Activated CD8-positive, alpha-beta memory T cell treated with anti-CD3 and anti-CD28 coated beads, Interleukin-2, amount 50 U/mL, for 48 hours (primary cell): ENCODE measurements around the gene CD7.
A peak's percentile ranks its signal among the peaks of the same experiment; 100 is the strongest.

Source experiments
- DNase-seq: peaks from one replicate; pipeline ENCODE4 v3.0.0-alpha.2; 2020

Gene CD7

DNA sequence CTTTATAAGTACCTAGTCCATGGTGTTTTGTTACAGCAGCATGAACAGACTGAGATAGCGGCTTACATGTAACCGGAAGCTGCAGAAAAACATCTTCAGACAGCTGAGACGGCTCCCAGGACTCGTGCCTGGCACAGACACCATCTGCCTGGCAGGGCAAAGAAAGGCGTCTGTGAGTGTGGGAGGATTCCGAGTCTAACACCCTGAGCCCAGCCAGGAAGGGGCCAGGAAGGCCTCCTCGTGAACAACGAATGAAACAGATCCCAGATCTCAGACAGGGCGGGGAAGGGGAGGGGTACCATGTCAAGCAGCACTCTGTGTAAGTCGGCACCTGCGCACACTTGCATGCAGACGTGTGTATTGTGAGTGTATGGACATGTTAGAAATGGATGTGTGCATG is 39.6 kb downstream of the CD7 start:
- DNase-seq: no peak

DNA sequence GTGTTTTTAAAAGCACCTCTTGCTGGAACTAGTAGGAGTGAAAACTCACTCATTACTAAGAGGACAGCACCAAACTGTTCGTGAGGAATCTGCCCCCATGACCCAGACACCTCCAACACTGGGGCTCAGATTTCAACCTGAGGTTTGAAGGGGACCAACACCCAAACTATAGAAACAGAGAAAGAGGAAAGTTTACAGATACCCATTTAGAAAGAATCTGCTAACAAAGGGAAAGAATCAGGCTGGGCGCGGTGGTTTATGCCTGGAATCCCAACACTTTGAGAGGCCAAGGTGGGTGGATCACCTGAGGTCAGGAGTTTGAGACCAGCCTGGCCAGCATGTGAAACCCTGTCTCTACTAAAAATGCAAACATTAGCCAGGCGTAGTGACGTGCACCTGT is 40.5 kb downstream of the CD7 start:
- no peak for DNase-seq

DNA sequence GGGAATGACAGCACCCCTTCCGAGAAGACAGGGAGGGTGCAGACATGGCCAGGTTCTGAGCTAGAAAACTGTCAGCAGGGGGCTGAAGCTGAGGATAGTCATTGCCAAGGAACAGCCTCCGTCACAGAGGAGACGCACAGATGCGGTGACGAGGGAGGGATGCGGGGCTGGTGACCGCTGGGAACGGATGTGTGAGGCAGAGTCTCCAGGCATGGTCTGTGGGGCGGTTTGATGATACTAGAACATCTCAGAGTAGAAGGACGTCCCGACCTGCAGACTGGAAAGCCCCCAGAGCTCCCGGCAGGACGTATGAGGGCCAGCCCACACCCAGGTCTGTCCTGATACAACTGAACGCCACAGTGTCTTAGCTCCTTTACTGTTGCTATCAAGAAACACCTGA is 42.1 kb downstream of the CD7 start:
- no peak for DNase-seq

DNA sequence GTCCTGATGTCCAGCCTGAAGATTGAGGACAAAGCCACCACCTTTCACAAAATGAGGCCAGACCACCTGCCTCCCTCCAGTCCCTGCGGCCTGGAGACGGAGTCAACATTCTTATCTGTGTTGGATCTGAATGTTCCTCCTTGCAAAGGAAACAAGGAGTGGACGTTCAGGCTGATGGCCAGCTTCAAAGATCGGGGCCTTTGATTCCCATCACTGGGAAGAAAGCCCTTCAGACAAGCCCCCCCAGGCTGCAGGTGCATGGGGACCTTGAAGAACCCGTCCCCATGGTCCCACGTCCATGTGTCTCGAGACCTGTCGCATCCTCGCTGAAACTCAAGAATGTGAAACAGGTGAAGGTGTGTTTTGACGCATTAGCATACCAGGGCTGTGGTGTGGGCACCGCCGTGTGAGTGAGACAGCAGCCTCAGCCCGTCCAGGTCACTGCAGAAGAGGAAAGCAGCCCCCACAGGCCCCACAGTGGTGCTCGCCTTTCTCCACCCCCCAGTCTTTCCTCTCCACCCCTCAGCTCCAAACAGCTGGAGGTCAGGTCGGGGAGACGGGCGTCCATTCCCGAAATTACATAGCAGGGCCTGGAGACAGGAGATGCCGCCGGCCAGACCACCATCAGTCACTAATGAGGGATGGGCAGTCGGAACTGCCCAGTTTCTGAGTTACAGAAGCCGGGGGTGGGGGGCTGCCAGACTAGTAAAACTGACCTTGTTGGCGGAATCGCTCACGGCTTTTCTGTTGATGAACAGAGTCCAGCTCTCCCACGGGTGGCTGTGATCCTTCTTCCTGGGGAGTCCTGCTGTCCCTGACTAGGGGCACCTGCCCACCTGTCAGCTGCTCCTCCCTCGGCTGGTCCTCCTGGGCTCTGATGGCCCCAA is 43.0 kb downstream of the CD7 start:
- no peak for DNase-seq

DNA sequence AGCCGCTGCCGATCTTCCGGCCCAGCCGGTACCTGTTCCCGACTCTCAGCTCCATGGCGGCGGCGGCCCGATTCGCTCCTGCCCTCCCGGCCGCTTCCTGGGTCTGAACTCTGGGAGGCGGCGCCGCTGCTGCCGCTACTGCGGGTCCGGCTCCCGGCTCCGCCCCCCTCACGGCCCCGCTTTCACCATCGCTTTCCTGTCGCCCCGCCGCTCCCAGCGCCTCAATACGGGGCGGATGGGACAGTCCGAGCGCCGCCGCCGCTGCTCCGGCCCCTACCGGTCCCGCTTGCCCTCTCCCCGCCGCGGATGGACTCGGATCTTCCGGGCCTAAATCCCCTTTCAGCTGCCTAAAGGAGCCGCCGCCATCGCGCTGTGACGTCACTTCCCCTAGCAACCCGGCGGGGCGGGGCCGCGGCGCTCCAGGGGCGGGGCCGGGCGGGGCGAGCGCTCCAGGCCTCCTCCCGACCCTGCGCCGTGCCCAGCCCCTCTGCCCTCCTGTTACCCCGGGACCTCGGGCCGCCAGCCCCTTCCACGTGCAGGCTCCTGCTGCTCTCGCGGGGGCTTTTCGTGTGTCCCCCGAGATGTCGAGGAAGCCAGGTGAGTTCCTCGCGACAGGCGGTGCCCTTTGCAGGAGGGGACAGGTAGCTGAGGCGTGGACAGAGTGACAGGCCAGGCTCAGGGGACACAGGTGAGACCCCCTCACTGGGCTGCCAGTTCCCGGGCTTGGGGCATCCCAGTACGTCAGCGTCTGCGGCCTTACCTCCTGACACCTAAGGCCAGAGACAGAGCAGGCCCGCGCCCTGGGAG is 43.9 kb downstream of the CD7 start, which contains the start of gene CSNK1D:
Gene CSNK1D (minus strand): TSS at position 374 of the 807 bp plus-strand sequence. CDS start 319 bp downstream, at position 55.
- peak; percentile 98 for DNase-seq

DNA sequence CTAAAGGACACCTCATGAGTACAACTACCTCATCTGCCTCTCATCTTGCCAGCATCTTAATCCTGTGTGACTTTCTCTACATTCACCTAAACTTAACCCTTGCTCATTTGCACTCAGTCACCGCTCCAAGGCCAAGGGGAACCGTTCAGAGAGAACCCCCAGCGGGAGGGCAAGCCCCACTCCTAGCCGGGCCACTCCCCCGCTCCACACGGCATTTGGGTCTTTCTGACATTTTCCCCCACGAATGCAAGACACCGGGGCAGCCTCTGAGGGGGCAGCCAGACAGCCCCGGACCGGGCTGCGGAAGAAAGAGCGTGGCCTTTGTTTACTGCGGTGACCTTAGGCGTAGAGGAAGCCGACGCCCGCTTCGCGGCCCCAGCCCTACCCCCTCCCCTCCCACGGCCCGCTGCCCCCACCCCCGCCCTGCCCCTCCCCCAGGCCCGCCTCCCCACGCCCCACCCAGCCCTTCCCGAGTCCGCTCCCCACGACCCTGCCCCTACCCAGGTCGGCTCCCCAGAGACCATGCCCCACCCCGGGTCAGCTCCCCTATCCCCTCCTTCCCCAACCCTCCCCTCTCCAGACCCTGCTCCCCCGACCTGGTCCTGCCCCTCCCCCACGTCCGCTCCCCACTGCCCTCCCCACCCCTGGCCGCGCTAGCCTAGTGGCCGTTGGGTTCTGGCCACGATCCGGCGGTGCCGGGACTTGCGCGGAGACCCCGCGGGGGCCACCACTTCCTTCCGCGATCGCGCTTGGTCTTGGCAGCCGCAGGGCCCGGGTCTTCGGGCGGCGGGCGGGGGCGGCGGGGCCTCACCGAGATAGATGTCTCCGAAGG is 44.7 kb downstream of the CD7 start:
- peak; percentile 71 for DNase-seq

DNA sequence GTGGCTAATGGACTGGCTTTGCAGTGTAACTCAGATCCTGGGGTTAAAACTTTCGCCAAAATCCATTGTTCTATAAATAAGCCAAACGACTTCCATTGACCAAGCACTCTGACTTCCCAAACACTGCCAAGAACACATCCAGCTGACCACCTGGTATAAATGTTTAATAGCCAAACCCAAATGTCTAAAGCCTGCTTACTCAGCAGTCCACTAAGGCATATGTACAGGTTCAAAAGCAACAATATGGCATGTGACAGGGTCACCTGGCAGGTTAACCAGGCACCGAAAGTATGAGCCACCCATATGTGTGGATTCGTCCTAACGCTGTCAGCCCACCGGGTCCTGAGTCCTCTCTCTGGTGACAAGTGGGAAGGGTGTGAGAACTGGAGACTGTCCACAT is 46.0 kb downstream of the CD7 start:
- DNase-seq: no peak

DNA sequence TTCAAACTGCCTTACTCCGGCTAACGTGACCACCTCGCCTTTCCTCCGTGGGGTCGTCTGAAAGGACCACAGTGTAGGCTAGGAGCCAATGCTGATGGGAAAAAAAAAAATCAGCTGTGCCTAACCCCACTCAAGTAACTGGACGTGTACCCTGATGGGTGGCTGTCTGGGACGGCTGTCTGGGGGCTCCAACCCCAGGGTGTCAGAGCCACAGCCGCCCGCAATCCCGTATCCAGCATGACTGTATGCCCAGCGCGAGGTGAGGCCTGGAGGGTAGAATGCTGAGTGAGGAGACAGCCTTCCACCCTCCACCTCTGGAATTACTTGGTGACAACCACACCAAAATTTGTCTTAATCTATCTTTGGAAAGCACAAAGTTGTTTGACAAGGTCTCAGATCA is 46.8 kb downstream of the CD7 start:
- no peak for DNase-seq

DNA sequence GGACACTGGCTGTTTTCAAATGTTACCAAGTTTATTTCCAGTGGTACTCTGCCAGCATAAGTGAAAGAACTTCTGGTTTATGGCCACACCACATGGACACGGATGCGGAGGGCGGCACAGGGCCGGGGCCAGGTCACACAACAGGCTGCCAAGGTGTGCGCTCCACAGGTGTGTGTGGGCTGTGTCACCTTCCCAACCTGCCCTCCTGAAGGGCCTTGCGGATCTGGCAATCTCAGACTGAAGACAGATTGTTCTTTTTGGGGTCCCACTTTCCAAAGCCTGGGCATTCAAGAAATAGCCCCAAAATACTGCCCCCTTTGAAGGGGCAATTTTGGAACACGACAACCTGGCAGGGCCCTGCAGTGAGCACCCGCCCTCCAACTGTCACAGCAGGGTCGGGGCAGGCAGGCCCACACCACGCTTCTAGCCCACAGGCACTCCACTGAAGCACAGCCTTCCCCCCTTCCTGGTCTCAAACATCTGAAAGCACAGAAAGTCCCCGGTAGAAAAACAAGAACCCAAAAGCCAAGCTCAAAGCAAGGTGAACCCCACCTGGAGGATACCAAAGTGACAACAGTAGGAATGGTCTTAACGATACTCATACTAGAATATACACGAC is 47.4 kb downstream of the CD7 start:
- no peak for DNase-seq

DNA sequence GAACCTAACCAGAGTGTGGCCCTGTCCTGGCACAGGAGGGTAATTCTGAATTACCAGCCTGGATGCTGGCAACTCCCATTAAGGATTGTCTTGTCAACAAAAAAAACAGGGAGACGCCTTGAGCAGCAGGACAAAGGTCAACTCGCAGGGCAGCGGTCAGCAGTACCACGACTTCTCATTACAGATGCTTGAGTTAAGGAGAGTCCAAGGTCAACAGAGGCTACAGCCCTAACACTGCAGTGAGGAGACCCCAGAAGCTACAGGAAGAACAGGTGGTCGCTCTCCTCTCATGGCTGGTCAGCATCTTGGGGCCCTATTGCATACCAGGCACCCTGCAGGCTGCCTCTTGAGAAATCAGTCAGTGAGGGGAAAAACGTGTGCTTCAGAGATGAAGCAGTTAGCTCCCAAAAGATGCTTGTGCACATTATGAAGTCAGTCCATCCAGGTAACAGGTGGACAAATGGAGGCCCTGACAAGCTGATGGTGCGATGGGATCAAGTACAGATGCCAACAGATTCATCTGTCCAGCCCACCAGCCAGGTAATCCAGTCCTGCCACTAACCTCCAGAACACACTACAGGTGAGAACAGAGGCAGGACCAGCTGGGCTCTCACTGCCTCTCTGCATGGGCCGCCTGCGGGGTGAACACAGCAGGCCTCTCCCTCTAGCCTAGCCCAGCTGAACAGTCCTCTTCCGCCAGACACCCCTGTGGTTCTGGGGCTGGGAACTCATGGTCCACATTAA is 48.1 kb downstream of the CD7 start:
- DNase-seq: no peak

DNA sequence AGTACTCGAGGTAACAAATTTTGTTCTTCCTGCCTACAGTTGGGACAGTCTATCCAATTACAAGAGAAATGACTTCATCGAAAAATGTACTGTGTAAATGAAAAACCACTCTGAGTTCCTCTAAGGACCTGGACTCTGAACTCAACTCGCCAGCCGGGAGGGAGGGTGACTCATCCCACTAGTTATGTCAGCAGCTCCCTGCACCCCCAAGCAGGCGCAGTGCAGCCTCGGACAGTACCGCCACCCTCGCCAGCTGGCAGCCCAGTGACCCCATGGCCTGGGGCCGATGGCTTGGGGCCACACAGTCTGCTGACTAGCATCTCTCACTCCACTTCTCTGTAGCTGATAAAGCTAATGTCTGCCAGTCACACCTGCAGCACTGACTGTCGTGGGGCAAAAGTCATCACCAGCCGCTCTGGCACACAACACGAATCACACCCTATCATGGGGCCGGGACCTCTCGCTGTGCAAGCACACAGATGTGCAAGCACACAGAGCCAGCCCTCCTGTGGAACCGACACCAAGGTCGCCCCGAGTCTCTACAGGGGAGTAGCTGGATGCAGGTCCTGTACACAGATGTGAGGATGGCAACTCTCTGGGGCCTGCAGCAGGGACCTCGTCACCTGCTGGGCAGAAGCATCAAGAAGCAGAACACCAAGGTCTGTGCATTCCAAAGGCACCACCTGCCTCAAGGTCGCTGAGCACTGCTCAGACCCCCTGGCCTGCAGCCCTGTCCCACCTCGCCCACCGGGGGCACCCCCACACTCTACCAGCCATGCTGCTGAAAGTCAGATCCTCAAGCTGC is 49.6 kb downstream of the CD7 start:
- DNase-seq: no peak

DNA sequence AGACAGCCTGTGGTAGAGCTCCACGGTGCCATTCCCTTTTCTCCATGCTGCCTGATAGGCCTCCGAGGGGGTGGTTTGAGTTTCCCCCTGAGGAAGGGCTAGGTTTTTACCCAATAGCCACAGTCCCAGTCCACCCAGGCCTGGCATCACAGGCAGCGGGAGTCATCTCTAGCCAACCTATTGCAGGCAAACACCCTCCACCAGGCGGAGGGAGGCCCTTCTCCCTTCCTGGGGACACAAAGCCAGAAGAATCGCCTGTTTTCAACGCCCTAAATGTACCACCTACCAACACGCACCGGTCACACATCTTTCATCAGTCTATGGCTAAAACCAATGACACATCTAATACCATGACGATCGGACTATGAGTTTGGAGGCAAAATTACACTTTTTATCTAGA is 51.3 kb downstream of the CD7 start:
- DNase-seq: no peak
